ENCODE data around the gene RASIP1.

- no peak for TF ChIP-seq CTCF (IDR thresholded peaks at IDR 0.05; ENCODE audit: borderline replicate concordance, extremely low read depth, low read length, poor library complexity, severe bottlenecking)
- TF ChIP-seq EZH2 (IDR thresholded peaks at IDR 0.05; ENCODE audit: borderline replicate concordance, low read depth, low read length, severe bottlenecking) = no peak
Observed at GRCh38 chr19:48741129-48741999, 954 bp upstream of the RASIP1 start.
